T follicular helper cell (primary cell): Measurements from ENCODE around the gene SDK2.

ENCODE experiments used
- DNase-seq: peaks from one replicate; pipeline ENCODE4 v3.0.0-alpha.2; 2020; ENCODE audit warnings: low read depth

SDK2 gene

GRCh38 chr17:73364155-73364522 is 280.1 kb downstream of the SDK2 start:
- DNase-seq: no peak

GRCh38 chr17:73363442-73364154 is 280.6 kb downstream of the SDK2 start:
- DNase-seq: no peak

GRCh38 chr17:73362697-73363096 is 281.5 kb downstream of the SDK2 start:
- DNase-seq: no peak

- no peak for DNase-seq
Observed at GRCh38 chr17:73360961-73361761, 283.1 kb downstream of the SDK2 start.

GRCh38 chr17:73359987-73360410 is 284.2 kb downstream of the SDK2 start:
- no peak for DNase-seq

GRCh38 chr17:73359352-73359751 is 284.9 kb downstream of the SDK2 start:
- DNase-seq: no peak

- no peak for DNase-seq
Observed at GRCh38 chr17:73358668-73359067, 285.6 kb downstream of the SDK2 start.

- DNase-seq: no peak
Observed at GRCh38 chr17:73357981-73358380, 286.3 kb downstream of the SDK2 start.

- DNase-seq: no peak
Observed at GRCh38 chr17:73357318-73357717, 286.9 kb downstream of the SDK2 start.

- DNase-seq: no peak
Observed at GRCh38 chr17:73356561-73357170, 287.6 kb downstream of the SDK2 start.

- DNase-seq: no peak
Observed at GRCh38 chr17:73354423-73355284, 289.6 kb downstream of the SDK2 start.

- no peak for DNase-seq
Observed at GRCh38 chr17:73352261-73352660, 292.0 kb downstream of the SDK2 start.

- DNase-seq: no peak
Observed at GRCh38 chr17:73351764-73352163, 292.5 kb downstream of the SDK2 start.

GRCh38 chr17:73350864-73351263 is 293.4 kb downstream of the SDK2 start:
- no peak for DNase-seq

- no peak for DNase-seq
Observed at GRCh38 chr17:73349647-73350046, 294.6 kb downstream of the SDK2 start.

- no peak for DNase-seq
Observed at GRCh38 chr17:73349138-73349537, 295.1 kb downstream of the SDK2 start.

GRCh38 chr17:73348829-73349095 is 295.5 kb downstream of the SDK2 start:
- DNase-seq: no peak

GRCh38 chr17:73348018-73348828 is 296.0 kb downstream of the SDK2 start:
- DNase-seq: no peak

- no peak for DNase-seq
Observed at GRCh38 chr17:73347351-73347750, 296.9 kb downstream of the SDK2 start.

GRCh38 chr17:73346501-73347162 is 297.6 kb downstream of the SDK2 start:
- no peak for DNase-seq
